SU-DHL-6 (cell line): ENCODE data around the gene TIMELESS.

Source experiments
- H2AFZ ChIP-seq: fragments of 200-600 bp; sonication (generic); 2 replicates; pipeline ENCODE4 v1.6.1; 2014; ENCODE audit warnings: low read depth, mild to moderate bottlenecking, moderate library complexity, mixed read lengths, antibody characterized with exemption, low read length; ENCODE audit not compliant: severe bottlenecking
- H3F3A ChIP-seq: fragments of 200-600 bp; shearing (Covaris generic); 2 replicates; pipeline ENCODE4 v1.6.0; 2016; ENCODE audit warnings: antibody characterized with exemption, mild to moderate bottlenecking; ENCODE audit not compliant: insufficient read depth
- H3K27ac ChIP-seq: fragments of 200-600 bp; sonication (generic); 2 replicates; pipeline ENCODE4 v1.5.1; 2016; ENCODE audit warnings: low read depth, mild to moderate bottlenecking, low read length, moderate library complexity, mixed read lengths
- H3K27me3 ChIP-seq: fragments of 200-600 bp; sonication (generic), shearing (Covaris generic); 2 replicates; pipeline ENCODE4 v1.6.0; 2014; ENCODE audit warnings: mild to moderate bottlenecking, low read length
- H3K36me3 ChIP-seq: fragments of 200-600 bp; sonication (generic); 2 replicates; pipeline ENCODE4 v1.6.1; 2014; ENCODE audit warnings: mild to moderate bottlenecking, low read length, mixed read lengths
- H3K4me2 ChIP-seq: fragments of 300-600, 200-600 bp; shearing (Covaris generic), sonication (generic); 2 replicates; pipeline ENCODE4 v1.6.0; 2014; ENCODE audit warnings: low read length, low read depth, mild to moderate bottlenecking; ENCODE audit not compliant: poor library complexity, severe bottlenecking
- H3K4me3 ChIP-seq: fragments of 200-600 bp; sonication (generic); 2 replicates; pipeline ENCODE4 v1.5.1; 2014; ENCODE audit warnings: antibody characterized with exemption, low read length, mild to moderate bottlenecking, mixed read lengths; ENCODE audit not compliant: insufficient read depth, poor library complexity, severe bottlenecking
- H3K79me2 ChIP-seq: fragments of 200-600 bp; sonication (generic); 2 replicates; pipeline ENCODE4 v1.6.1; 2014; ENCODE audit warnings: mild to moderate bottlenecking, low read length, moderate library complexity; ENCODE audit not compliant: insufficient read depth
- H3K9ac ChIP-seq: fragments of 200-600 bp; sonication (generic); 2 replicates; pipeline ENCODE4 v1.7.0; 2014; ENCODE audit warnings: mild to moderate bottlenecking, low read length
- H3K9me2 ChIP-seq: fragments of 200-600 bp; sonication (generic); replicated peaks from 2 replicates; pipeline ENCODE4 v1.6.1; 2014; ENCODE audit warnings: low read length; ENCODE audit not compliant: insufficient read depth
- H3K9me3 ChIP-seq: fragments of 200-600 bp; sonication (generic); 2 replicates; pipeline ENCODE4 v1.6.1; 2014; ENCODE audit warnings: low read length, mixed read lengths; ENCODE audit not compliant: insufficient read depth
- H4K20me1 ChIP-seq: fragments of 200-600 bp; sonication (generic); 2 replicates; pipeline ENCODE4 v1.6.1; 2014; ENCODE audit warnings: low read depth, mild to moderate bottlenecking, antibody characterized with exemption, low read length, moderate library complexity, mixed read lengths
- EZH2phosphoT487 ChIP-seq: fragments of 200-600 bp; sonication (generic), shearing (Covaris generic); conservative IDR thresholded peaks from 2 replicates; pipeline ENCODE4 v1.6.1; 2018; ENCODE audit warnings: mild to moderate bottlenecking, antibody characterized with exemption, low read length, moderate library complexity, mixed read lengths
- TF ChIP-seq, protein P1 (sequence below): fragments of 200-600 bp; sonication (generic); IDR thresholded peaks from one replicate; pipeline ENCODE4 v1.5.1; 2017; ENCODE audit warnings: antibody characterized with exemption, mild to moderate bottlenecking, low read length, moderate library complexity; ENCODE audit not compliant: insufficient read depth, poor library complexity, severe bottlenecking

The TIMELESS gene

DNA sequence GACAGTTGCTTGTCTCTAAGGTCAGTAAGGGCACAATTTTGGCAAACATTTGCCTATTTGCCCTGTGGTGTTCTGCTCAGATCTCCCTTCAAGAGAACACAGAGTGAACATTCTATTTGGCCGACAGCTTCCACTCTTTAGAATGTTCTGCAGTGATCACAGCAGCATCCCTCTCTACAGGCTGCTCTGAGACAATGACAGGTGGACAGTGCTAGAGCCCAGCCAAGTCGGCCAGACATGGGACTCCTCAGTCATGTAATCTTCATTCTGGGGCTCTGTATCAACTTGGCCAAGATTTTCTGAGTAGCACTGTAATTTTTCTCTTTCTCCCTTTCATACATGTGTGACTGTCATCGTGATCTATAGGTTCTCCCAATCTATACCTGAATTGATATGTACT lies 34.8 kb downstream of the TIMELESS start:
- H3K27ac ChIP-seq, result no peak overlapping the region
- no peaks in the 10 kb centered on the region for H4K20me1 ChIP-seq
- no peak overlapping the region for H3K4me3 ChIP-seq
- H3K9me2 ChIP-seq, result no peaks in the 10 kb centered on the region
- H3F3A ChIP-seq, result no peaks in the 10 kb centered on the region
- H3K9me3 ChIP-seq, result no peaks in the 10 kb centered on the region
- TF ChIP-seq, protein P1, sequence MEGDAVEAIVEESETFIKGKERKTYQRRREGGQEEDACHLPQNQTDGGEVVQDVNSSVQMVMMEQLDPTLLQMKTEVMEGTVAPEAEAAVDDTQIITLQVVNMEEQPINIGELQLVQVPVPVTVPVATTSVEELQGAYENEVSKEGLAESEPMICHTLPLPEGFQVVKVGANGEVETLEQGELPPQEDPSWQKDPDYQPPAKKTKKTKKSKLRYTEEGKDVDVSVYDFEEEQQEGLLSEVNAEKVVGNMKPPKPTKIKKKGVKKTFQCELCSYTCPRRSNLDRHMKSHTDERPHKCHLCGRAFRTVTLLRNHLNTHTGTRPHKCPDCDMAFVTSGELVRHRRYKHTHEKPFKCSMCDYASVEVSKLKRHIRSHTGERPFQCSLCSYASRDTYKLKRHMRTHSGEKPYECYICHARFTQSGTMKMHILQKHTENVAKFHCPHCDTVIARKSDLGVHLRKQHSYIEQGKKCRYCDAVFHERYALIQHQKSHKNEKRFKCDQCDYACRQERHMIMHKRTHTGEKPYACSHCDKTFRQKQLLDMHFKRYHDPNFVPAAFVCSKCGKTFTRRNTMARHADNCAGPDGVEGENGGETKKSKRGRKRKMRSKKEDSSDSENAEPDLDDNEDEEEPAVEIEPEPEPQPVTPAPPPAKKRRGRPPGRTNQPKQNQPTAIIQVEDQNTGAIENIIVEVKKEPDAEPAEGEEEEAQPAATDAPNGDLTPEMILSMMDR, result no peak
- no peak for TF ChIP-seq EZH2phosphoT487
- no peaks in the 10 kb centered on the region for H3K79me2 ChIP-seq
- no peak overlapping the region for H3K9ac ChIP-seq
- no peaks in the 10 kb centered on the region for H3K27me3 ChIP-seq
- H3K36me3 ChIP-seq, result no peaks in the 10 kb centered on the region; the same call in 1 of the 2 replicates
- H2AFZ ChIP-seq, result no peak overlapping the region
- no peak overlapping the region for H3K4me2 ChIP-seq

DNA sequence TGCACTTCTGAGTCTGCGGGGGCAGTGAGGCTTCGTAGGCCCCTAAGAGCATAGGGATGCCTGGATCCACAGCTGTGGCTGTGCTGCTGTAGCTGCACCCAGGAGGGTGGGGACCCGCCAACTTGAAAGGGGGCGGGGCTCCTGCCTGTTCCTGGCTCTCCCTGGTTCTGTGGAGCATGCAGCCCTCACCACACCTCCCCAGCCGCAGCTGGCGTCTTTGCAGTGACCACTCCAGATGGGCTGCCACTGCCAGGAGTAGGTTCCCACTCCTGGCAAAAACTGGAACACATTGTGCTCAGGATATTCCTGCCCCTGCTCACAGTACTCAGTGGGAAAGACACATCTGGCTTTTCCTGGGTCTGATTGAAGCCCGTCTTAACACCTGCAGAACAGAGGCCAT lies 35.8 kb downstream of the TIMELESS start:
- Histone ChIP-seq H2AFZ (no peak overlapping the region), H3K9ac (no peak overlapping the region), H3F3A (no peaks in the 10 kb centered on the region), H4K20me1 (no peaks in the 10 kb centered on the region), H3K27ac (no peak overlapping the region), H3K4me3 (no peak overlapping the region), H3K9me2 (no peaks in the 10 kb centered on the region), H3K79me2 (no peaks in the 10 kb centered on the region), H3K9me3 (no peaks in the 10 kb centered on the region), H3K36me3 (no peaks in the 10 kb centered on the region; the same call in 1 of the 2 replicates), H3K4me2 (no peak overlapping the region), H3K27me3 (no peaks in the 10 kb centered on the region)
- no peak for TF ChIP-seq EZH2phosphoT487
- TF ChIP-seq, protein P1, result no peak

DNA sequence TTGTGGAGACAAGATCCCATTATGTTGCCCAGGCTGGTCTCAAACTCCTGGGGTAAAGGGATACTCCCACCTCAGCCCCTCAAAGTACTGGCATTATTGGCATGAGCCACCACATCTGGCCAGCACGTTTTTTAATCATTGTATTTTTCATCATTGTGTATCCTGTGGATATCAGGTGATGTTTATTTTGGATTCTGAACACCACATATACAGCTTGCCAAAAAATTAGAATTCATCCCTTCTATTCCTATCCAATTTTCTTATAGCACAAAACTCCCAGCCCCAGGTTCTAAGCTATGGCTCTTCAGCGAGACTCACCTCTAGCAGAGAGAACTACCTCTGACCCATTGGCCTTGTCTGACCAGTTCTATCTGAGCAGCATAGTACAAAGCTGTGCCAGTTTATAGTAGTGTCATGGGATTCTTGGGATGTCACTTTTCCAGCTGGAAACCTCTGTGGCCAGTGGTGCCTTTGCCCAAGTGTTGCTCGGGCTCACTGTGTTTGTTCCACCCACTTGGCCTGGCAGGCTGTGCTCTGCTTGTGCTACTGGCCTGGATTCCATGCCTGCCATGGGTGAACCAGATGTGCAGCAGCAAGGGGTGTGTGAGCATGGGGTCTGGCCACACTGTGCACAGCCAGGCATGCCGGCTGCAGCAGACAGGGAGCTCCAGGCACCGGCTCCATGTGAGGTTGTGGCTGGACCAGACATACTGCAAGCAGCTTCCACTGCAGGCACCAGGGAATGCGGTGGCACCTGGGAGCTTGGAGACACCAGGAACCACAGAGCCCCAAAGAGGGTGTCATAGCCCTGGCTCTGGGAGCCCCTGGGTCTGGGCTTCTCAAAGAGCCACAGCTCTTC lies 37.2 kb downstream of the TIMELESS start:
- H3K79me2 ChIP-seq, result no peaks in the 10 kb centered on the region
- no peak overlapping the region for H3K4me3 ChIP-seq
- no peaks in the 10 kb centered on the region for H3K9me2 ChIP-seq
- H3F3A ChIP-seq, result no peaks in the 10 kb centered on the region
- no peaks in the 10 kb centered on the region for H3K36me3 ChIP-seq
- no peaks in the 10 kb centered on the region for H3K27me3 ChIP-seq
- TF ChIP-seq EZH2phosphoT487, result no peak
- TF ChIP-seq, protein P1, result no peak
- H3K27ac ChIP-seq, result no peak overlapping the region
- H3K9ac ChIP-seq, result no peak overlapping the region
- H2AFZ ChIP-seq, result no peak overlapping the region
- no peaks in the 10 kb centered on the region for H3K9me3 ChIP-seq
- H3K4me2 ChIP-seq, result no peak overlapping the region
- no peaks in the 10 kb centered on the region for H4K20me1 ChIP-seq
